ENCODE measurements around the gene C4orf50. TPM values are rescaled to one million over a fixed set of nuclear protein-coding genes. Genes with fewer than 3 reads are reported as not detected.

Gene C4orf50
- polyA plus RNA-seq, 3 donors, result not detected

DNA sequence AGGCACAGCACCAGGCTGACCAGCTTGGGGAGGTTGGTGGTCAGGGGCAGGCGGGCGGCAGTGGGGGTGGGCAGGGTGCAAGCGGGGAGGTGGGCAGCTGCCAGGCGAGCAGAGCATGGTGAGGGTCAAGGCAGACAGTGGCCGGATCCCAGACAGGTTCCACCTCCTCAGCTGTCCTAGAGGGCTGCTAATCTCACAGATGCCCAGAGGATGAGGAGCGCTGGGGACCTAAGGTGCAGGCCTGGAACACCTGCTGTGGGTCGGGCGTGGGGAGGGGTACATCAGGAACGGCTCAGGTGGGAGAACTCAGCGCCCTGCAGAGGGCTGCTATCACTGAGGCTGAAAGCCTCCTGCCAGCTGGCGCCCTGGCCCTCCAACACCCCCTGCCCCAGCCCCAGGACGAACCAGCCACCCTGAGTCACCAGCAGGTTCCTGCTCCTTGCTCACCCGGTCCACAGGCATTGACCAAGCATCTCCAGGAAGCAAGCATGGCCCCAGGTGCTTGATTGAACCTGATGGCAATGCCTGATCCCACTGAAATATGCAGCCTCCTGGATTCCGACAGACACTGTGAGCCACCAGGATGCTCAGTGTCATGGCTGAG is 28.4 kb upstream of the C4orf50 start:
- Histone ChIP-seq H3K36me3 (replicated peaks in 1 of 2; ENCODE audit: control insufficient read depth in 1 of 2, insufficient read depth in 2 of 2, low read length in 2 of 2) (no peaks in the 10 kb centered on the region), H3K4me1 (ENCODE audit: control insufficient read depth in 1 of 2, insufficient read depth in 2 of 2, low read length in 2 of 2) (no peaks in the 10 kb centered on the region), H4K20me1 (ENCODE audit: insufficient read depth, low read length) (no peaks in the 10 kb centered on the region), H3K9ac (ENCODE audit: insufficient read depth, low read length, poor library complexity, severe bottlenecking) (no peak overlapping the region), H3K4me3 (replicated peaks in 1 of 3; ENCODE audit: low read depth in 2 of 3, low read length in 3 of 3) (no peak overlapping the region), H3K79me2 (ENCODE audit: insufficient read depth, low read length) (no peaks in the 10 kb centered on the region), H2AFZ (ENCODE audit: insufficient read depth, low read depth, low read length, poor library complexity, severe bottlenecking) (no peak overlapping the region), H3K4me2 (replicated peaks; ENCODE audit: extremely low read depth, low read length, poor library complexity, severe bottlenecking) (no peak overlapping the region), H3K9me3 (replicated peaks in 1 of 2; ENCODE audit: control insufficient read depth in 1 of 2, insufficient read depth in 1 of 2, low read length in 2 of 2) (no peaks in the 10 kb centered on the region), H3K27me3 (ENCODE audit: control insufficient read depth in 2 of 2, insufficient read depth in 2 of 2, low read length in 2 of 2) (no peaks in the 10 kb centered on the region), H3K27ac (ENCODE audit: low read depth in 1 of 2, low read length in 2 of 2) (no peak overlapping the region)
- Mint-ChIP-seq H3K9me3 (peaks cover 0 to 2% (median 0%) of the 10 kb centered on the region in 7 donors), H3K4me3 (no peak overlapping the region), H3K27ac (no peak overlapping the region), H3K36me3 (no peaks in the 10 kb centered on the region), H3K27me3 (ENCODE audit: low read depth in 3 of 3) (peaks cover 3 to 17% (median 8%) of the 10 kb centered on the region in 3 donors), H3K4me1 (no peaks in the 10 kb centered on the region)
- intact Hi-C loops (cut with micrococcal nuclease), result no loop called here
- no peak for DNase-seq
- 94% methylated on average over 14 of the region's 14 CpGs for WGBS (ENCODE audit: insufficient coverage)
- TF ChIP-seq, protein P1, sequence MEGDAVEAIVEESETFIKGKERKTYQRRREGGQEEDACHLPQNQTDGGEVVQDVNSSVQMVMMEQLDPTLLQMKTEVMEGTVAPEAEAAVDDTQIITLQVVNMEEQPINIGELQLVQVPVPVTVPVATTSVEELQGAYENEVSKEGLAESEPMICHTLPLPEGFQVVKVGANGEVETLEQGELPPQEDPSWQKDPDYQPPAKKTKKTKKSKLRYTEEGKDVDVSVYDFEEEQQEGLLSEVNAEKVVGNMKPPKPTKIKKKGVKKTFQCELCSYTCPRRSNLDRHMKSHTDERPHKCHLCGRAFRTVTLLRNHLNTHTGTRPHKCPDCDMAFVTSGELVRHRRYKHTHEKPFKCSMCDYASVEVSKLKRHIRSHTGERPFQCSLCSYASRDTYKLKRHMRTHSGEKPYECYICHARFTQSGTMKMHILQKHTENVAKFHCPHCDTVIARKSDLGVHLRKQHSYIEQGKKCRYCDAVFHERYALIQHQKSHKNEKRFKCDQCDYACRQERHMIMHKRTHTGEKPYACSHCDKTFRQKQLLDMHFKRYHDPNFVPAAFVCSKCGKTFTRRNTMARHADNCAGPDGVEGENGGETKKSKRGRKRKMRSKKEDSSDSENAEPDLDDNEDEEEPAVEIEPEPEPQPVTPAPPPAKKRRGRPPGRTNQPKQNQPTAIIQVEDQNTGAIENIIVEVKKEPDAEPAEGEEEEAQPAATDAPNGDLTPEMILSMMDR (IDR thresholded peaks at IDR 0.05), result no peak

- Mint-ChIP-seq H3K4me1 (no peaks in the 10 kb centered on the region), H3K9me3 (peaks cover 0 to 2% (median 0%) of the 10 kb centered on the region in 7 donors), H3K27me3 (ENCODE audit: low read depth in 3 of 3) (peaks cover 5 to 15% (median 10%) of the 10 kb centered on the region in 3 donors), H3K4me3 (no peak overlapping the region), H3K36me3 (no peaks in the 10 kb centered on the region), H3K27ac (no peak overlapping the region)
- no peaks in the 10 kb centered on the region for H3K27me3 ChIP-seq (ENCODE audit: control insufficient read depth in 2 of 2, insufficient read depth in 2 of 2, low read length in 2 of 2)
- no peak overlapping the region for H3K9ac ChIP-seq (ENCODE audit: insufficient read depth, low read length, poor library complexity, severe bottlenecking)
- H3K36me3 ChIP-seq (replicated peaks in 1 of 2; ENCODE audit: control insufficient read depth in 1 of 2, insufficient read depth in 2 of 2, low read length in 2 of 2), result no peaks in the 10 kb centered on the region
- no peaks in the 10 kb centered on the region for H3K79me2 ChIP-seq (ENCODE audit: insufficient read depth, low read length)
- no peak overlapping the region for H3K27ac ChIP-seq (ENCODE audit: low read depth in 1 of 2, low read length in 2 of 2)
- H4K20me1 ChIP-seq (ENCODE audit: insufficient read depth, low read length), result no peaks in the 10 kb centered on the region
- intact Hi-C loops (cut with micrococcal nuclease), result no loop called here
- no peaks in the 10 kb centered on the region for H3K4me1 ChIP-seq (ENCODE audit: control insufficient read depth in 1 of 2, insufficient read depth in 2 of 2, low read length in 2 of 2)
- H3K4me3 ChIP-seq (replicated peaks in 1 of 3; ENCODE audit: low read depth in 2 of 3, low read length in 3 of 3), result no peak overlapping the region
- DNase-seq, result no peak
- H3K4me2 ChIP-seq (replicated peaks; ENCODE audit: extremely low read depth, low read length, poor library complexity, severe bottlenecking), result no peak overlapping the region
- TF ChIP-seq, protein P1 (IDR thresholded peaks at IDR 0.05), result no peak
- 36% methylated on average over 6 of the region's 9 CpGs for WGBS (ENCODE audit: insufficient coverage)
- H3K9me3 ChIP-seq (replicated peaks in 1 of 2; ENCODE audit: control insufficient read depth in 1 of 2, insufficient read depth in 1 of 2, low read length in 2 of 2), result no peaks in the 10 kb centered on the region
- no peak overlapping the region for H2AFZ ChIP-seq (ENCODE audit: insufficient read depth, low read depth, low read length, poor library complexity, severe bottlenecking)
Observed at GRCh38 chr4:6044805-6045204, 26.6 kb upstream of the C4orf50 start.
